ENCODE measurements around the gene P2RY8. TPM values are rescaled to one million over a fixed set of nuclear protein-coding genes. Genes with fewer than 3 reads are reported as not detected.
A peak's percentile ranks its signal among the peaks of the same experiment; 100 is the strongest.

Gene P2RY8
- total RNA-seq, 6 donors from 2014 or later: 1.7 to 4.4 (median 3.3) TPM

GRCh38 chrX:1419545-1420355, 117.2 kb downstream of the P2RY8 start:
- DNase-seq (no peak), ATAC-seq (ENCODE audit: low FRiP score in 2 of 2) (no peak)
- Histone ChIP-seq H3K9me3 (peaks cover 0 to 12% (median 11%) of the 10 kb centered on the region in 4 donors), H3K4me1 (no peaks in the 10 kb centered on the region), H3K27me3 (no peaks in the 10 kb centered on the region), H3K27ac (no peak overlapping the region), H3K4me3 (no peak overlapping the region), H3K36me3 (peaks cover 0 to 52% (median 19%) of the 10 kb centered on the region in 4 donors)
- TF ChIP-seq POLR2AphosphoS5 (IDR thresholded peaks at IDR 0.05) (no peak), CTCF (IDR thresholded peaks at IDR 0.05) (no peak), EP300 (IDR thresholded peaks at IDR 0.05) (no peak), POLR2A (IDR thresholded peaks at IDR 0.05) (no peak)
- WGBS, 2 donors: 90 to 94% methylated on average over 15 to 16 of the region's 19 CpGs

- WGBS, 2 donors: 91 to 94% methylated on average over 17 to 29 of the region's 29 CpGs
- Histone ChIP-seq H3K27ac (no peak overlapping the region), H3K36me3 (peaks cover 0 to 56% (median 24%) of the 10 kb centered on the region in 4 donors), H3K27me3 (no peaks in the 10 kb centered on the region), H3K4me1 (no peaks in the 10 kb centered on the region), H3K9me3 (peaks cover 0 to 12% (median 11%) of the 10 kb centered on the region in 4 donors), H3K4me3 (no peak overlapping the region)
- peak in 1 of 2 donors; percentile 23 for ATAC-seq (ENCODE audit: low FRiP score in 2 of 2)
- no peak for DNase-seq
- TF ChIP-seq POLR2A (IDR thresholded peaks at IDR 0.05) (no peak), EP300 (IDR thresholded peaks at IDR 0.05) (no peak), POLR2AphosphoS5 (IDR thresholded peaks at IDR 0.05) (no peak), CTCF (IDR thresholded peaks at IDR 0.05) (no peak)
Measured at GRCh38 chrX:1418901-1419544, 118.0 kb downstream of the P2RY8 start.

DNA sequence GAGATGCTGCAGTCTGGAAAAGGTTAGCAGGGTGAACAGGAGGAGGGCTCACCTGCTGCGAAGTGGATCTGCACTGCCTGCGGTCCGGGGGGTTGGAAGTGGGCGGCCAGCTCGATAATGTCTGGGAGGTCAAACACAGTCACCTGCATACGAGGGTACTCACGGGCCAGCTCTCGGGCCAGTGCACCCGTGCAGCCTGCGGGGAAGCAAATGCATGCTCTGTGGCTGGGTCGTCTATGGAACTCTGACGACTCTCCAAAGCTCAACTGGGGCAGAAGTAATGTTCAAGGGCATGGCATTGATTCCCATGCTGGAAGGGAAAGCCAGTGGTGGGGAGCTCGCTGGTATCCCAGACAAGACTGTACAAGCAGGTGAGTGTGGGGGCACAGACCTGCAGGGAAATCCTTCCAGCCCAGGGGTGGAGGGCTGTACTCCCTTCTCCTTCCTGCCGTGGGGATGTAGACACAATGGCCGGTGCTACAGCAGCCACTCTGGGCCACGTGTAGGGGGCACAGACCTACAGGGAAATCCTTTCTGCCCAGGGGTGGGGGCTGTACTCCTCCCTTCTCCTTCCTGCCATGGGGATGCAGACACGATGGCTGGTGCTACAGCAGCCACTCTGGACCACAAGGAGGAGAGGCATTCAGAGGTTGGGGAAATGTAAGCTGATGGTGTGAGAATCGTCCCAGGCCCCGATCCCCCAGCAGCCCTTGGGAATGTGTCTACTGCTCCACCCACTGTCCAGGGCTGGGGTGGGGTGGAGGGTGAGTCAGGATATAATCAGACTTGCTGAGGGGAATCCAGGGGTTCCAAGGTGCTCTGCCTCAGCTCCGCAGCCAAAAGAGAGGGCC, 118.8 kb downstream of the P2RY8 start:
- peaks cover 0 to 62% (median 29%) of the 10 kb centered on the region in 4 donors for H3K36me3 ChIP-seq
- no peaks in the 10 kb centered on the region for H3K27me3 ChIP-seq
- no peak overlapping the region for H3K27ac ChIP-seq
- no peak for TF ChIP-seq POLR2AphosphoS5 (IDR thresholded peaks at IDR 0.05)
- TF ChIP-seq EP300 (IDR thresholded peaks at IDR 0.05): no peak
- TF ChIP-seq POLR2A (IDR thresholded peaks at IDR 0.05): no peak
- no peak for TF ChIP-seq CTCF (IDR thresholded peaks at IDR 0.05)
- ATAC-seq (ENCODE audit: low FRiP score in 2 of 2) (no peak), DNase-seq (no peak)
- 93 to 98% methylated on average over 12 to 20 of the region's 20 CpGs for WGBS, 2 donors
- H3K4me1 ChIP-seq: no peaks in the 10 kb centered on the region
- H3K4me3 ChIP-seq: no peak overlapping the region
- peaks cover 0 to 12% (median 11%) of the 10 kb centered on the region in 4 donors for H3K9me3 ChIP-seq

GRCh38 chrX:1416965-1417760, 119.8 kb downstream of the P2RY8 start:
- no peak for TF ChIP-seq EP300 (IDR thresholded peaks at IDR 0.05)
- no peak for TF ChIP-seq POLR2AphosphoS5 (IDR thresholded peaks at IDR 0.05)
- TF ChIP-seq POLR2A (IDR thresholded peaks at IDR 0.05): no peak
- no peak for TF ChIP-seq CTCF (IDR thresholded peaks at IDR 0.05)
- Histone ChIP-seq H3K36me3 (peaks cover 0 to 62% (median 34%) of the 10 kb centered on the region in 4 donors), H3K4me1 (no peaks in the 10 kb centered on the region), H3K27ac (no peak overlapping the region), H3K9me3 (peaks cover 0 to 6% (median 5%) of the 10 kb centered on the region in 4 donors), H3K4me3 (no peak overlapping the region), H3K27me3 (no peaks in the 10 kb centered on the region)
- DNase-seq (no peak), ATAC-seq (ENCODE audit: low FRiP score in 2 of 2) (no peak)
- WGBS, 2 donors: 74 to 78% methylated on average over 9 to 13 of the region's 14 CpGs

All from upper lobe of left lung (tissue), 6 donors.